SU-DHL-6 (cell line): ENCODE data around the gene KCNA4.

Source experiments
- H2AFZ ChIP-seq: fragments of 200-600 bp; sonication (generic); 2 replicates; pipeline ENCODE4 v1.6.1; 2014; ENCODE audit warnings: low read depth, mild to moderate bottlenecking, moderate library complexity, mixed read lengths, antibody characterized with exemption, low read length; ENCODE audit not compliant: severe bottlenecking
- H3F3A ChIP-seq: fragments of 200-600 bp; shearing (Covaris generic); 2 replicates; pipeline ENCODE4 v1.6.0; 2016; ENCODE audit warnings: antibody characterized with exemption, mild to moderate bottlenecking; ENCODE audit not compliant: insufficient read depth
- H3K27ac ChIP-seq: fragments of 200-600 bp; sonication (generic); 2 replicates; pipeline ENCODE4 v1.5.1; 2016; ENCODE audit warnings: low read depth, mild to moderate bottlenecking, low read length, moderate library complexity, mixed read lengths
- H3K27me3 ChIP-seq: fragments of 200-600 bp; sonication (generic), shearing (Covaris generic); 2 replicates; pipeline ENCODE4 v1.6.0; 2014; ENCODE audit warnings: mild to moderate bottlenecking, low read length
- H3K36me3 ChIP-seq: fragments of 200-600 bp; sonication (generic); 2 replicates; pipeline ENCODE4 v1.6.1; 2014; ENCODE audit warnings: mild to moderate bottlenecking, low read length, mixed read lengths
- H3K4me2 ChIP-seq: fragments of 300-600, 200-600 bp; shearing (Covaris generic), sonication (generic); 2 replicates; pipeline ENCODE4 v1.6.0; 2014; ENCODE audit warnings: low read length, low read depth, mild to moderate bottlenecking; ENCODE audit not compliant: poor library complexity, severe bottlenecking
- H3K4me3 ChIP-seq: fragments of 200-600 bp; sonication (generic); 2 replicates; pipeline ENCODE4 v1.5.1; 2014; ENCODE audit warnings: antibody characterized with exemption, low read length, mild to moderate bottlenecking, mixed read lengths; ENCODE audit not compliant: insufficient read depth, poor library complexity, severe bottlenecking
- H3K79me2 ChIP-seq: fragments of 200-600 bp; sonication (generic); 2 replicates; pipeline ENCODE4 v1.6.1; 2014; ENCODE audit warnings: mild to moderate bottlenecking, low read length, moderate library complexity; ENCODE audit not compliant: insufficient read depth
- H3K9ac ChIP-seq: fragments of 200-600 bp; sonication (generic); 2 replicates; pipeline ENCODE4 v1.7.0; 2014; ENCODE audit warnings: mild to moderate bottlenecking, low read length
- H3K9me2 ChIP-seq: fragments of 200-600 bp; sonication (generic); replicated peaks from 2 replicates; pipeline ENCODE4 v1.6.1; 2014; ENCODE audit warnings: low read length; ENCODE audit not compliant: insufficient read depth
- H3K9me3 ChIP-seq: fragments of 200-600 bp; sonication (generic); 2 replicates; pipeline ENCODE4 v1.6.1; 2014; ENCODE audit warnings: low read length, mixed read lengths; ENCODE audit not compliant: insufficient read depth
- H4K20me1 ChIP-seq: fragments of 200-600 bp; sonication (generic); 2 replicates; pipeline ENCODE4 v1.6.1; 2014; ENCODE audit warnings: low read depth, mild to moderate bottlenecking, antibody characterized with exemption, low read length, moderate library complexity, mixed read lengths
- CTCF ChIP-seq: fragments of 200-600 bp; sonication (generic); IDR thresholded peaks from one replicate; pipeline ENCODE4 v1.5.1; 2017; ENCODE audit warnings: antibody characterized with exemption, mild to moderate bottlenecking, low read length, moderate library complexity; ENCODE audit not compliant: insufficient read depth, poor library complexity, severe bottlenecking
- EZH2phosphoT487 ChIP-seq: fragments of 200-600 bp; sonication (generic), shearing (Covaris generic); conservative IDR thresholded peaks from 2 replicates; pipeline ENCODE4 v1.6.1; 2018; ENCODE audit warnings: mild to moderate bottlenecking, antibody characterized with exemption, low read length, moderate library complexity, mixed read lengths

KCNA4 gene

DNA sequence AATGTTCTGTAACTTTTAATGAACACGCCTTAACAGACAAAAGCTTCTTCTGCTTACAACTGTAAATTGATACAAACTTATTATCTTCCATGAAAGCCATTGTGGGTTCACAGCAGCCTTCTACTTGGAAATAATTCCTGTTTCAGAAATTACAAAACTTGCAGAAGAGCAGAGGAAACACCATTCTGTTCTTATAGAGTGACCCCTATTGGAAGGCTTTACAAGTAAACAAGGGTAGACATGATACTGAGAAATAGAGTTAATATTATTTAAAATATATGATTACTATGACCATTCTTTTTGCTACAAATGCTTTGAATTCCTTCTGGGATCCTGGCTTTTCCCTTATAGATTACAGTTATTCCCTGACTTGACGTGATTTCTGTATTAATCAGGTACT is 32.4 kb upstream of the KCNA4 start:
- Histone ChIP-seq H3K9me3 (no peaks in the 10 kb centered on the region), H3K79me2 (no peaks in the 10 kb centered on the region)
- TF ChIP-seq EZH2phosphoT487 (no peak), CTCF (no peak)

GRCh38 chr11:30046578-30046945 is 29.7 kb upstream of the KCNA4 start:
- H3K36me3 ChIP-seq: no peaks in the 10 kb centered on the region
- no peak overlapping the region for H3K9ac ChIP-seq
- H3K27me3 ChIP-seq: no peaks in the 10 kb centered on the region
- no peaks in the 10 kb centered on the region for H3K9me3 ChIP-seq
- no peak overlapping the region for H2AFZ ChIP-seq
- H4K20me1 ChIP-seq: no peaks in the 10 kb centered on the region
- H3K9me2 ChIP-seq: no peaks in the 10 kb centered on the region
- H3K4me2 ChIP-seq: no peak overlapping the region
- H3K27ac ChIP-seq: no peak overlapping the region
- H3K79me2 ChIP-seq: no peaks in the 10 kb centered on the region
- H3F3A ChIP-seq: no peaks in the 10 kb centered on the region
- H3K4me3 ChIP-seq: no peak overlapping the region
- TF ChIP-seq EZH2phosphoT487: no peak
- no peak for TF ChIP-seq CTCF

More for the DNA sequence above, 32.4 kb upstream of the KCNA4 start:
- H3K9ac ChIP-seq: no peak overlapping the region
- no peak overlapping the region for H3K4me2 ChIP-seq
- no peak overlapping the region for H3K4me3 ChIP-seq
- no peaks in the 10 kb centered on the region for H3F3A ChIP-seq
- no peaks in the 10 kb centered on the region for H3K9me2 ChIP-seq
- no peaks in the 10 kb centered on the region for H3K27me3 ChIP-seq
- no peak overlapping the region for H2AFZ ChIP-seq
- H3K27ac ChIP-seq: no peak overlapping the region
- no peaks in the 10 kb centered on the region for H4K20me1 ChIP-seq
- H3K36me3 ChIP-seq: no peaks in the 10 kb centered on the region

DNA sequence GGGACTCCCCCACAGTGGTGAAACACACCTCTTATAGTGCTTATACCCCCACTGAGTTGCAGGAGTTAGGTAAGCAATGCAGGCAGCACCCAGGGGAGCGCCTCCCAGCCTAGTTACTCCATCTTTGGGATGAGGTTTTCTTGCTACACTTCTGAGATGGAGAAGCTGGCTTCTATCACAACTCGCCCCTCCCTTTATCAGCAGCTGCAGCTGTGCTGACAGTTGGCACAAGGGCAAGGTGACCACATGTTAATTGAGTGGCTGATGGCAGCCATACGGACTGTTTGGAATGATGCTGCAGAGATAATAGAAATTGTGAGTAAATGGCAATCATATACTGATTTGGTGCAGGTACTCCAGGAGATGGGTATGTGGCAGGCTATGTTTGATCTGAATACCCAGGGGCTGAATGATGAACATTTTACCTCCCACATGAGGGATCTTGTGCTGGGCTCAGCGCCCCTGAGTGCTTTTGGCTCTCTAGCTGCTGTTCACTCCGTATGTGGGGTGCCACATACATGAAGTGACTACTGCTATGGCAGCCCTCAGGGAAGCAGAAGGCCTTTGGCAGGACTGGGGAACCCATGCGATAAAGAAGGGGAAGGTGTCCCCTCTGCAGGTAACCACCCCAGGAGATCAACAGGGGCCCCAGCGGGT is 29.2 kb upstream of the KCNA4 start:
- no peaks in the 10 kb centered on the region for H3K27me3 ChIP-seq
- no peaks in the 10 kb centered on the region for H3K9me2 ChIP-seq
- no peak overlapping the region for H3K9ac ChIP-seq
- H2AFZ ChIP-seq: no peak overlapping the region
- no peak overlapping the region for H3K4me2 ChIP-seq
- no peak overlapping the region for H3K27ac ChIP-seq
- TF ChIP-seq EZH2phosphoT487: no peak
- TF ChIP-seq CTCF: no peak
- no peaks in the 10 kb centered on the region for H3K9me3 ChIP-seq
- H3K4me3 ChIP-seq: no peak overlapping the region
- no peaks in the 10 kb centered on the region for H4K20me1 ChIP-seq
- no peaks in the 10 kb centered on the region for H3F3A ChIP-seq
- H3K79me2 ChIP-seq: no peaks in the 10 kb centered on the region
- no peaks in the 10 kb centered on the region for H3K36me3 ChIP-seq
